HG03280 (cell line): Measurements from ENCODE around the gene CLEC4E.
A peak's percentile ranks its signal among the peaks of the same experiment; 100 is the strongest.
"Not testable (repeated sequence)": the region's sequence is repeated elsewhere in the genome, so short reads cannot be mapped to it uniquely, and the experiment has no call there.

Experiments
- ATAC-seq: cut with Tn5 transposase; IDR thresholded peaks from one replicate; pipeline ENCODE4 v1.9.1; 2021; ENCODE audit warnings: mild to moderate bottlenecking, moderate library complexity; ENCODE audit not compliant: unreplicated experiment

The CLEC4E gene

GRCh38 chr12:8544295-8544694, 3.6 kb upstream of the CLEC4E start:
- ATAC-seq, result peak; percentile 58

- ATAC-seq, result no peak
These were observed 857 bp upstream of the CLEC4E start for GRCh38 chr12:8541562-8541961.

GRCh38 chr12:8537820-8538219, 2.9 kb downstream of the CLEC4E start:
- not testable (repeated sequence) for ATAC-seq

GRCh38 chr12:8532045-8532444, 8.7 kb downstream of the CLEC4E start:
- ATAC-seq, result no peak

- ATAC-seq, result no peak
These were observed 13.2 kb downstream of the CLEC4E start for GRCh38 chr12:8527250-8528130.

GRCh38 chr12:8519171-8519570, 21.5 kb downstream of the CLEC4E start:
- ATAC-seq, result no peak

GRCh38 chr12:8517971-8518370, 22.7 kb downstream of the CLEC4E start:
- no peak for ATAC-seq

- no peak for ATAC-seq
These were observed 27.4 kb downstream of the CLEC4E start, which contains the start of gene CLEC4D for GRCh38 chr12:8513256-8513655. TSS of gene CLEC4D (plus strand) at chr12:8513503. CDS start at chr12:8513733, 230 bp downstream.

- ATAC-seq, result no peak
These were observed 31.5 kb downstream of the CLEC4E start for GRCh38 chr12:8508910-8509841.

- ATAC-seq, result no peak
These were observed 32.5 kb downstream of the CLEC4E start for GRCh38 chr12:8508223-8508622.

GRCh38 chr12:8507596-8507995, 33.1 kb downstream of the CLEC4E start:
- ATAC-seq, result no peak

- ATAC-seq, result no peak
These were observed 36.4 kb downstream of the CLEC4E start for GRCh38 chr12:8504351-8504750.

- ATAC-seq, result no peak
These were observed 39.0 kb downstream of the CLEC4E start for GRCh38 chr12:8501720-8502119.

GRCh38 chr12:8499616-8500015, 41.1 kb downstream of the CLEC4E start:
- no peak for ATAC-seq

- ATAC-seq, result not testable (repeated sequence)
These were observed 44.6 kb downstream of the CLEC4E start for GRCh38 chr12:8496074-8496473.

- ATAC-seq, result not testable (repeated sequence)
These were observed 45.0 kb downstream of the CLEC4E start for GRCh38 chr12:8495671-8496070.

- peak; percentile 97 for ATAC-seq
These were observed 47.6 kb downstream of the CLEC4E start for GRCh38 chr12:8493084-8493483.

- ATAC-seq, result no peak
These were observed 48.8 kb downstream of the CLEC4E start for GRCh38 chr12:8491646-8492530.
